AG09309 (cell line): ENCODE data around the gene DPY19L3.
A peak's percentile ranks its signal among the peaks of the same experiment; 100 is the strongest.
"Not testable (repeated sequence)": the region's sequence is repeated elsewhere in the genome, so short reads cannot be mapped to it uniquely, and the experiment has no call there.

Experiments
- DNase-seq: peaks from one replicate; pipeline ENCODE4 v3.0.0-alpha.2; 2010; ENCODE audit warnings: low read depth
- H3K4me3 ChIP-seq: 2 replicates; pipeline ENCODE4 v1.5.1; 2011; ENCODE audit warnings: mild to moderate bottlenecking, low read depth, low read length, moderate library complexity; ENCODE audit not compliant: control insufficient read depth
- TF ChIP-seq, protein P1 (sequence below): IDR thresholded peaks from 2 replicates; pipeline ENCODE4 v1.5.1; 2011; ENCODE audit warnings: mild to moderate bottlenecking, low read depth, low read length, inconsistent platforms; ENCODE audit not compliant: insufficient read depth, control insufficient read depth; ENCODE audit errors: missing control alignments

DPY19L3 gene

DNA sequence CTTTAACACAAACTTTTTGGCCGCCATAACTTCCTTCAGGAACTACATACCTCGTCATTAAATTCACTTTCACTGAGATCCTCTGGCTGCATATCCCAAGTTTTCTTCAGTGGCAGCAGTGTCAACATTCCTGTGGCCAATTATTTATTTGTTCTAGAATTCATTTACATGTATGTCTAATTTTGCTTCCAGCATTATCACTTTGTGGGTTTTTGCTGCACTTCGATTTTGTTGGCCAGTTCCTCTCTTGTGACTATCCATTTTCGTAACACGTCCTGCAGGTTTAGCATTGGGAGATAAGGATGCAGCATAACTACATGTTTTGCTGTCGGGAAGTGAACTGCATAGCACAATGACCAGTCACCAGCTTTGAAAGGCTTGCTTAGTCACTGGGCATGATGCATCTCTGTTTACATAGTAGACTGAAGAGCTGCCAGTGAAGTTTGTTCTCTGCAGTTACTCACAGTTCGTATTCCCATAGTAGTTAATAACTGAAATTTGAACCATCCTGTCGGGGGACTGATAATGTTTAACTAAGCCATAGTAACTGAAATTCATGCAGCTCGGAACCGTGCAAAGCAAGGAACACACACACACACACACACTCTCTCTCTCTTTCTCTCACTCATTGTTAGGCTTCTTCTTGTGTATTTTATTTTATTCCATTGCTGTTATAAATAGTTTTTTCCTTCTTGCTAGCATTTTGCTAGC, 31.8 kb upstream of the DPY19L3 start:
- TF ChIP-seq, protein P1, sequence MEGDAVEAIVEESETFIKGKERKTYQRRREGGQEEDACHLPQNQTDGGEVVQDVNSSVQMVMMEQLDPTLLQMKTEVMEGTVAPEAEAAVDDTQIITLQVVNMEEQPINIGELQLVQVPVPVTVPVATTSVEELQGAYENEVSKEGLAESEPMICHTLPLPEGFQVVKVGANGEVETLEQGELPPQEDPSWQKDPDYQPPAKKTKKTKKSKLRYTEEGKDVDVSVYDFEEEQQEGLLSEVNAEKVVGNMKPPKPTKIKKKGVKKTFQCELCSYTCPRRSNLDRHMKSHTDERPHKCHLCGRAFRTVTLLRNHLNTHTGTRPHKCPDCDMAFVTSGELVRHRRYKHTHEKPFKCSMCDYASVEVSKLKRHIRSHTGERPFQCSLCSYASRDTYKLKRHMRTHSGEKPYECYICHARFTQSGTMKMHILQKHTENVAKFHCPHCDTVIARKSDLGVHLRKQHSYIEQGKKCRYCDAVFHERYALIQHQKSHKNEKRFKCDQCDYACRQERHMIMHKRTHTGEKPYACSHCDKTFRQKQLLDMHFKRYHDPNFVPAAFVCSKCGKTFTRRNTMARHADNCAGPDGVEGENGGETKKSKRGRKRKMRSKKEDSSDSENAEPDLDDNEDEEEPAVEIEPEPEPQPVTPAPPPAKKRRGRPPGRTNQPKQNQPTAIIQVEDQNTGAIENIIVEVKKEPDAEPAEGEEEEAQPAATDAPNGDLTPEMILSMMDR = no peak
- H3K4me3 ChIP-seq = no peak overlapping the region
- DNase-seq = peak; percentile 96

DNA sequence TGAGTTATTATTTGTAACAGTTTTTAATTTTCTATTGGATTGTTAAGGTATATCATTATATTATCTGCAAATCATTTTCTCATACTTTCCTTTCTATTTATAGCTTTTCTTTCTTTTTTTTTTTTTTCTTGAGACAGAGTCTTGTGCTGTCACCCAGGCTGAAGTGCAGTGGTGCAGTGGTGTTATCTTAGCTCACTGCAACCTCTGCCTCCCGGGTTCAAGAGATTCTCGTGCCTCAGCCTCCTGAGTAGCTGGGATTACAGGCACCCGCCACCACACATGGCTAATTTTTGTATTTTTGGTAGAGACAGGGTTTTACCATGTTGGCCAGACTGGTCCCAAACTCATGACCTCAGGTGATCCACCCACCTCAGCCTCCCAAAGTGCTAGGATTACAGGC, 31.2 kb upstream of the DPY19L3 start:
- H3K4me3 ChIP-seq, DNase-seq: not testable (repeated sequence)

DNA sequence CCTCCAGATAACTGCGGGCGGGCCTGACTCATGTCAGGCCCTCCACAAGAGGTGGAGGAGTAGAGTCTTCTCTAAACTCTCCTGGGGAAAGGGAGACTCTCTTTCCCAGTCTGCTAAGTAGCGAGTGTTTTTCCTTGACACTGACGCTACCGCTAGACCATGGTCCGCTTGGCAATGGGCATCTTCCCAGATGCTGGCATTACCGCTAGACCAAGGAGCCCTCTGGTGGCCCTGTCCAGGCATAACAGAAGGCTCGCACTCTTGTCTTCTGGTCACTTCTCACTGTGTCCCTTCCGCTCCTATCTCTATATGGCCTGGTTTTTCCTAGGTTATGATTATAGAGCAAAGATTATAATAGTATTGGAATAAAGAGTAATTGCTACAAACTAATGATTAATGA, 28.5 kb upstream of the DPY19L3 start:
- DNase-seq, H3K4me3 ChIP-seq: not testable (repeated sequence)

DNA sequence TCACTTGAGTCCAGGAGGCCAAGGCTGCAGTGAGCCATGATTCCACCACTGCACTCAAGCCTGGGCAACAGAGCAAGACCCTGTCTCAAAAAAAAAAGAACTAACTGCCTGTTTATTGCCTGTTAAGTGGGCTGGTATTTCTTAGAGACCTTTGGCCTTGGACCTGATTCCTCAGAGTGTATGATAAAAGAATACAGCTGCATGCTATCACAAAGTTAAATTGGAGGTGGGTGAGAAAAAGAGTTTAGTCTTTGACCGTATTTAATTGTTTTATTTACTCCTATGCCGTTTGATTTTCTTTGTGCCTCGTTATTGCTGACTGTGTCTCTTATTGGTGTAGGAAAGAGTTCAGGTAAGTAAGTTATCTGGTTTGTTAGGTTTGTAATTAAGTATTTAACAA, 25.3 kb upstream of the DPY19L3 start:
- no peak overlapping the region for H3K4me3 ChIP-seq
- DNase-seq = no peak
- TF ChIP-seq, protein P1 = no peak

DNA sequence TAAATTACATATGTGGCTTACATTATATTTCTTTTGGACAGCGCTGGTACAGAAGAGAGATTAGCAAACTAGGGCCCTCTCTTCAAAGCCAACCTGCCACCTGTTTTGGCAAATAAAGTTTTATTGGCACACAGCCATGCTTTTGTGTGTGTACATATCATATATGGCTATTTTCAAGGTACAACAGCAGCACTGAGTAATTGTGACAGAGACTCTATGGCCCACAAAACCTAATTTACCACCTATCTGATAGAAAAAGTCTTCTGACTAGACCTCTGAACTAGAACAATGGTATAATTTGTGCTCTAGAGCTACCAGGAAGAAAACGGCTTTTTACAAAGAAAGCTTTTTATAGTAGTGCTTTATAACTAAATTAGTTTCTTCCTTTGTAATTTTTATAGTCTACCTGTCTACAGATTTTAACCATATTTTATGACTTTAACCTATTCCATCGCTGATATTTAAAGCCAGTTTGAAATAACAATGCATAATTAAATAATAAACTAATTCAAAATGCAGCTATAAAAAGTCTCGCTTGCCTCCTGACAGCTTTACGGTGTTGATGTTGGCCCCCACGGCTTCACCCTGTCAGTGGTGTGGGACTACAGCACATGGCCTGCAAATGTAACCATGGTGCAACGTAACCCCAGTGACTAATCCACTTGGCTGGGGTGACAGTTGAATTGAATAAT, 17.7 kb upstream of the DPY19L3 start:
- no peak for DNase-seq
- H3K4me3 ChIP-seq = no peak overlapping the region
- TF ChIP-seq, protein P1 = no peak

DNA sequence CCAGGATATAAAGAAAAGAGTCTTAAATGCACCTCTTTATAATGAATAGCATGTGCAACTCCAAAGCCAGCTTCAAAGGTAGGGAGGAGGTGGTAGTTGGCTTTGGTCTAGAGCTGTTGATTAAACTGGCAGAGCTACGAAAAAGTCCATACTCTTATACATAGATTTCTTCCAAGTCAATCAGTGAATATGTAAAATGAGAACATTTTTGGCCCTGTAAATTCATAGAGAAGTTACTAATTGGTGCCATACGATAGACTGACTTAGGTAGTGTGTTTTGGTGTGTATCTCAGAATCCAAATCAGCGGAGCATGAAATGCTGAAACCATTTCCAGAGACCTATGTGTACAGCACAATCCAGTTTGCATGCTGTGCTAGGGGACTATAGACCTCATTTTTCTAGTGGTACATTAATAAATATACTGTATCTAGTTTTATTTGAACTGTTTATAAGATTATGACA, 17.1 kb upstream of the DPY19L3 start:
- no peak for DNase-seq
- H3K4me3 ChIP-seq = no peak overlapping the region
- TF ChIP-seq, protein P1 = no peak

DNA sequence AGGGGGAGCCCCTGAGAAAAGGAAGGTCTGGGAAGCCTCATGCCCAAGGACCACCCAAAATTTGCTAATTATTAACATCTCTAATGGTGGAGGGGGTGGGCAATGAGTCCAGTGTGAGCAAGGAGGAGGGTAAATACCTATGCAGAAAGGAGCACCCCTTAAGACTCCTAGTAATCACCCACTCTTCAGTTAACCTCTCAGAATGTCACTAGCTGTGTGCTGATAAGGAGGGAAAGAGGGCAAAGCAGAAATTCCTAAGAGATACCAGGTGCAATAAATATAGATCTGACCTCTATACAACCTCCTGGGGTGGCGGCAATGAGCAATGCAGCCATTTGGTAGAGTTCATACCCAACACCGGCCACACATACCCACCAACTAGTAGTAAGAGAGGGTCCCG, 12.7 kb upstream of the DPY19L3 start:
- DNase-seq = no peak
- TF ChIP-seq, protein P1 = no peak

DNA sequence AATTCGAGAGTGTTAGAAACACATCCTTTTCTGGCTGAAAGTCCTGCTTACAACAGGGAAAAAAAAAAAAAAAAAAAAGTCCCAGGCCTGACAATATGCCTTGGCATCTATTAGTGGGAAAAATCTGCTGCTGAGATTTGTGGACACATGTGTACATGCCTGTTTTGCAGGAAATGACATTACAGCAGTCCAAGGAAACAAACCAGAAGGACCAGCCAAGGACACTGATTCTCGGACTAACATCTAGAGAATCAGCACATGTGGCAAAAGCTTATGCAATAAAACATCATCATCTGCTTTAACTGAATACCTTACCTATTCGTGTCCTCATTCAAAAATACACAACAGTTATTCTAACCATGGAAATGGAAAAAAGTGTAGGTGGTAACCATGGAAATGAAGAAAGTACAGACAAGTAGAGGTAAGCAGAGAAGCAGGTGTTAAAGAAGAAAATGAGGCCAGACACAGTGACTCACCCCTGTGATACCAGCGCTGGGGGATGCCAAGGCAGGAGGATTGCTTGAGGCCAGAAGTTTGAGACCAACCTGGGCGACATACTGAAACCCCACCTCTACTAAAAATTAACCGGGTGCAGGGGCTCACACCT, 9.4 kb upstream of the DPY19L3 start:
- no peak for DNase-seq
- no peak overlapping the region for H3K4me3 ChIP-seq
- TF ChIP-seq, protein P1 = no peak

More for the DNA sequence above, 12.7 kb upstream of the DPY19L3 start:
- H3K4me3 ChIP-seq = no peak overlapping the region
